Neural cell (in vitro differentiated cells): ENCODE measurements around the gene ADAMTS20.

Source experiments
- EP300 ChIP-seq: fragments of 450-650 bp; conservative IDR thresholded peaks from 2 replicates; pipeline ENCODE4 v1.6.1; 2014; ENCODE audit warnings: antibody characterized with exemption, mild to moderate bottlenecking, moderate library complexity; ENCODE audit not compliant: poor library complexity, severe bottlenecking
- EZH2 ChIP-seq: fragments of 200-600, 300-800 bp; shearing (Covaris generic), sonication (generic); IDR thresholded peaks from 2 replicates; pipeline ENCODE4 v1.6.1; 2014; ENCODE audit warnings: antibody characterized with exemption, low read length, borderline replicate concordance, mild to moderate bottlenecking; ENCODE audit not compliant: insufficient read depth, poor library complexity, severe bottlenecking
- MXI1 ChIP-seq: fragments of 450-650 bp; conservative IDR thresholded peaks from 2 replicates; pipeline ENCODE4 v1.6.1; 2014; ENCODE audit warnings: antibody characterized with exemption, mild to moderate bottlenecking; ENCODE audit not compliant: poor library complexity, severe bottlenecking
- POLR2AphosphoS5 ChIP-seq: IDR thresholded peaks from 2 replicates; pipeline ENCODE4 v1.6.1; 2012
- RAD21 ChIP-seq: fragments of 450-650 bp; conservative IDR thresholded peaks from 2 replicates; pipeline ENCODE4 v1.6.1; 2014; ENCODE audit warnings: antibody characterized with exemption, mild to moderate bottlenecking, moderate library complexity
- SMC3 ChIP-seq: fragments of 450-650 bp; conservative IDR thresholded peaks from 2 replicates; pipeline ENCODE4 v1.6.1; 2014; ENCODE audit warnings: antibody characterized with exemption, mild to moderate bottlenecking, moderate library complexity; ENCODE audit not compliant: poor library complexity
- TAF1 ChIP-seq: IDR thresholded peaks from 2 replicates; pipeline ENCODE4 v1.6.1; 2012; ENCODE audit warnings: low read depth
- TF ChIP-seq, protein P1 (sequence below): fragments of 450-650 bp; IDR thresholded peaks from 2 replicates; pipeline ENCODE4 v1.5.1; 2014; ENCODE audit warnings: antibody characterized with exemption, mild to moderate bottlenecking, moderate library complexity; ENCODE audit not compliant: poor library complexity, severe bottlenecking
- TF ChIP-seq, protein P2 (sequence below): IDR thresholded peaks from 2 replicates; pipeline ENCODE4 v1.6.1; 2012; ENCODE audit warnings: borderline replicate concordance

DNA sequence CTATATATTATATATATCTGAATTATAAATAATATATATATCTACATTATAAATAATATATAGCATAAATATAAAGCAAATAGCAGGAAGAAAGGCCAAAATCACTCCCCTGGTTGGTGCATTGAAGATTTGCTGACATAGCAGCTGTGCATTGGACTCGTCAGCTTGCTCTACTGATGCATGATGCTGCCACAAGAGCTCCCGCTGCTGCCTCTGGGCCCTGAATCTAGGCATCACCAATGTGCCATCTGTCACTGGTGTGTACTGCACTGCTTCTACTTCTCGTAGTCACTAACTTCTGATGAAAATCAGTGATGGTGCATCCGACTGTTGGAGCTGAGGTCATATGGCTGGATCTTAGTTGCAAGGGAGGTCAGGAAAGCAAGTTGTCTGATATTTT lies 205.0 kb downstream of the ADAMTS20 start:
- TF ChIP-seq, protein P1, sequence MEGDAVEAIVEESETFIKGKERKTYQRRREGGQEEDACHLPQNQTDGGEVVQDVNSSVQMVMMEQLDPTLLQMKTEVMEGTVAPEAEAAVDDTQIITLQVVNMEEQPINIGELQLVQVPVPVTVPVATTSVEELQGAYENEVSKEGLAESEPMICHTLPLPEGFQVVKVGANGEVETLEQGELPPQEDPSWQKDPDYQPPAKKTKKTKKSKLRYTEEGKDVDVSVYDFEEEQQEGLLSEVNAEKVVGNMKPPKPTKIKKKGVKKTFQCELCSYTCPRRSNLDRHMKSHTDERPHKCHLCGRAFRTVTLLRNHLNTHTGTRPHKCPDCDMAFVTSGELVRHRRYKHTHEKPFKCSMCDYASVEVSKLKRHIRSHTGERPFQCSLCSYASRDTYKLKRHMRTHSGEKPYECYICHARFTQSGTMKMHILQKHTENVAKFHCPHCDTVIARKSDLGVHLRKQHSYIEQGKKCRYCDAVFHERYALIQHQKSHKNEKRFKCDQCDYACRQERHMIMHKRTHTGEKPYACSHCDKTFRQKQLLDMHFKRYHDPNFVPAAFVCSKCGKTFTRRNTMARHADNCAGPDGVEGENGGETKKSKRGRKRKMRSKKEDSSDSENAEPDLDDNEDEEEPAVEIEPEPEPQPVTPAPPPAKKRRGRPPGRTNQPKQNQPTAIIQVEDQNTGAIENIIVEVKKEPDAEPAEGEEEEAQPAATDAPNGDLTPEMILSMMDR = no peak
- TF ChIP-seq EZH2 (no peak), RAD21 (no peak), MXI1 (no peak), TAF1 (no peak), POLR2AphosphoS5 (no peak), EP300 (no peak), SMC3 (no peak)
- TF ChIP-seq, protein P2, sequence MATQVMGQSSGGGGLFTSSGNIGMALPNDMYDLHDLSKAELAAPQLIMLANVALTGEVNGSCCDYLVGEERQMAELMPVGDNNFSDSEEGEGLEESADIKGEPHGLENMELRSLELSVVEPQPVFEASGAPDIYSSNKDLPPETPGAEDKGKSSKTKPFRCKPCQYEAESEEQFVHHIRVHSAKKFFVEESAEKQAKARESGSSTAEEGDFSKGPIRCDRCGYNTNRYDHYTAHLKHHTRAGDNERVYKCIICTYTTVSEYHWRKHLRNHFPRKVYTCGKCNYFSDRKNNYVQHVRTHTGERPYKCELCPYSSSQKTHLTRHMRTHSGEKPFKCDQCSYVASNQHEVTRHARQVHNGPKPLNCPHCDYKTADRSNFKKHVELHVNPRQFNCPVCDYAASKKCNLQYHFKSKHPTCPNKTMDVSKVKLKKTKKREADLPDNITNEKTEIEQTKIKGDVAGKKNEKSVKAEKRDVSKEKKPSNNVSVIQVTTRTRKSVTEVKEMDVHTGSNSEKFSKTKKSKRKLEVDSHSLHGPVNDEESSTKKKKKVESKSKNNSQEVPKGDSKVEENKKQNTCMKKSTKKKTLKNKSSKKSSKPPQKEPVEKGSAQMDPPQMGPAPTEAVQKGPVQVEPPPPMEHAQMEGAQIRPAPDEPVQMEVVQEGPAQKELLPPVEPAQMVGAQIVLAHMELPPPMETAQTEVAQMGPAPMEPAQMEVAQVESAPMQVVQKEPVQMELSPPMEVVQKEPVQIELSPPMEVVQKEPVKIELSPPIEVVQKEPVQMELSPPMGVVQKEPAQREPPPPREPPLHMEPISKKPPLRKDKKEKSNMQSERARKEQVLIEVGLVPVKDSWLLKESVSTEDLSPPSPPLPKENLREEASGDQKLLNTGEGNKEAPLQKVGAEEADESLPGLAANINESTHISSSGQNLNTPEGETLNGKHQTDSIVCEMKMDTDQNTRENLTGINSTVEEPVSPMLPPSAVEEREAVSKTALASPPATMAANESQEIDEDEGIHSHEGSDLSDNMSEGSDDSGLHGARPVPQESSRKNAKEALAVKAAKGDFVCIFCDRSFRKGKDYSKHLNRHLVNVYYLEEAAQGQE = no peak
